ENCODE results near the gene MARCOL. TPM values are rescaled to one million over a fixed set of nuclear protein-coding genes. Genes with fewer than 3 reads are reported as not detected.

MARCOL gene
- polyA plus RNA-seq, 1 donor from 2014 or later, result not detected

Other genes with a start within 250 kb of the MARCOL start
- gene SPINK5, start 174.5 kb upstream of the MARCOL start, polyA plus RNA-seq, result not detected
- not detected for gene SPINK14, start 70.0 kb upstream of the MARCOL start, polyA plus RNA-seq
- not detected for gene SPINK6, start 35.5 kb upstream of the MARCOL start, polyA plus RNA-seq
- gene SPINK13, start 30.3 kb downstream of the MARCOL start, polyA plus RNA-seq, result not detected
- not detected for gene SPINK7, start 73.9 kb downstream of the MARCOL start, polyA plus RNA-seq
- not detected for gene SPINK9, start 97.0 kb downstream of the MARCOL start, polyA plus RNA-seq
- 20.1 TPM for gene FBXO38, start 145.4 kb downstream of the MARCOL start, polyA plus RNA-seq